Fibroblast of pulmonary artery (primary cell): ENCODE results near the gene RABAC1.

Source experiments
- DNase-seq: peaks from one replicate; pipeline ENCODE4 v3.0.0-alpha.2; 2010; ENCODE audit warnings: low read depth
- H3K4me3 ChIP-seq: replicated peaks from 2 replicates; pipeline ENCODE4 v1.5.1; 2011; ENCODE audit warnings: low read depth, mild to moderate bottlenecking, control low read depth, low read length, moderate library complexity
- TF ChIP-seq, protein P1 (sequence below): IDR thresholded peaks from 2 replicates; pipeline ENCODE4 v1.5.1; 2011; ENCODE audit warnings: mild to moderate bottlenecking, control low read depth, low read length, inconsistent platforms; ENCODE audit errors: missing control alignments

Gene RABAC1

DNA sequence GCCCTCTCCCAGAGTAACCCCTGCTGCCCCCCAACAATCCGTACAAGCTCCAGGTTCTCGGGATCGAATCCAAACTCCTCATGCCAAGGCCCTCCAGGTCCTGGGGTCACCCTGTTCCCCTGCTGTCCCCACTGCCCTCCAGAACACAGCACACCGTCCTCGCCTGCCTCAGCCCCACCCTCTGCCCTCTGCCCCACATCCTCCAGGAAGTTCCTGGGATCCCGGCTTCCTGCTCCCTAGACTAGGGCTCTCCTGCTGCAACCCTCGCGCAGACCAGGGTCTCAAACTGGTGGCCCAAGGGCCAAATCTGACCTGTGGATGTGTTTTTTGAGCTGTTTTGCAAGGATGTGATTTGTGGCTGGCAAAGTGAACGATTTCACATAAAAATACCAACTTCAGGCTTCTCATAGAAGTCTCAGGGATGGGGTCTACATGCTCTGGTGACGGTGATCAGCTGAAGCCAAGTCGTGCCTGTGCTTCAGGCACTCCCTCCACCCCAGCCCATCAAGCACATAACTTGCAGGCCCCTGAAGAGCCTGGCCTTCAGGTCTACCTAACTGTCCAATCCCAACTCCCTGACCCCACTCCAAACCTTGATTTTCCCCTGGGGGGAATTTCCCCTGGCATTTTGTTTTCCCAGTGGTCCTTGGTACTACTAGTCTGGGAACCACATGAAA lies 1.8 kb downstream of the RABAC1 start:
- DNase-seq = no peak
- peak overlapping the region; percentile 93 for H3K4me3 ChIP-seq
- TF ChIP-seq, protein P1, sequence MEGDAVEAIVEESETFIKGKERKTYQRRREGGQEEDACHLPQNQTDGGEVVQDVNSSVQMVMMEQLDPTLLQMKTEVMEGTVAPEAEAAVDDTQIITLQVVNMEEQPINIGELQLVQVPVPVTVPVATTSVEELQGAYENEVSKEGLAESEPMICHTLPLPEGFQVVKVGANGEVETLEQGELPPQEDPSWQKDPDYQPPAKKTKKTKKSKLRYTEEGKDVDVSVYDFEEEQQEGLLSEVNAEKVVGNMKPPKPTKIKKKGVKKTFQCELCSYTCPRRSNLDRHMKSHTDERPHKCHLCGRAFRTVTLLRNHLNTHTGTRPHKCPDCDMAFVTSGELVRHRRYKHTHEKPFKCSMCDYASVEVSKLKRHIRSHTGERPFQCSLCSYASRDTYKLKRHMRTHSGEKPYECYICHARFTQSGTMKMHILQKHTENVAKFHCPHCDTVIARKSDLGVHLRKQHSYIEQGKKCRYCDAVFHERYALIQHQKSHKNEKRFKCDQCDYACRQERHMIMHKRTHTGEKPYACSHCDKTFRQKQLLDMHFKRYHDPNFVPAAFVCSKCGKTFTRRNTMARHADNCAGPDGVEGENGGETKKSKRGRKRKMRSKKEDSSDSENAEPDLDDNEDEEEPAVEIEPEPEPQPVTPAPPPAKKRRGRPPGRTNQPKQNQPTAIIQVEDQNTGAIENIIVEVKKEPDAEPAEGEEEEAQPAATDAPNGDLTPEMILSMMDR = no peak

- H3K4me3 ChIP-seq = no peak overlapping the region
- TF ChIP-seq, protein P1 = no peak
- DNase-seq = no peak
Measured at GRCh38 chr19:41956621-41957020, 2.5 kb downstream of the RABAC1 start.

DNA sequence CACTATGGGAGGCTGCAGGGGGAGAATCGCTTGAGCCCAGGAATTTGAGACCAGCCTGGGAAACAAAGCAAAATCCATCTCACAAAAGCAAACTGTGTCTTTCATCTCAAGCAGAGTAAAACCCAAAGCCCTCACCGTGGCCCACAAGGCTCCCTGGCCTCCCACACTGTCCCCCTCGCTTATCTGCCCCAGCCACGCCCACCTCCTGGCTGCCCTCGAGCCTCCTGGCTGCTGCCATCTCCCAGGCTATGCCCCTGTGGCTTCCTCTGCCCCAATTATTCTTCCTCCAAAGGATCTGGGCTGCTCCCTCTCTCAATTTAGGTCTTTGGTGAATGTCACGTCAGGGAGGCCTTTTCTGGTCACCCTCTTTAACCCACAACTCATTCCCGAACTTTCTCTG lies 3.6 kb downstream of the RABAC1 start:
- TF ChIP-seq, protein P1 = no peak
- no peak for DNase-seq
- H3K4me3 ChIP-seq = no peak overlapping the region

- no peak overlapping the region for H3K4me3 ChIP-seq
- peak; percentile 74 for DNase-seq
- TF ChIP-seq, protein P1 = peak; percentile 100
Measured at GRCh38 chr19:41951686-41952172, 7.4 kb downstream of the RABAC1 start.

DNA sequence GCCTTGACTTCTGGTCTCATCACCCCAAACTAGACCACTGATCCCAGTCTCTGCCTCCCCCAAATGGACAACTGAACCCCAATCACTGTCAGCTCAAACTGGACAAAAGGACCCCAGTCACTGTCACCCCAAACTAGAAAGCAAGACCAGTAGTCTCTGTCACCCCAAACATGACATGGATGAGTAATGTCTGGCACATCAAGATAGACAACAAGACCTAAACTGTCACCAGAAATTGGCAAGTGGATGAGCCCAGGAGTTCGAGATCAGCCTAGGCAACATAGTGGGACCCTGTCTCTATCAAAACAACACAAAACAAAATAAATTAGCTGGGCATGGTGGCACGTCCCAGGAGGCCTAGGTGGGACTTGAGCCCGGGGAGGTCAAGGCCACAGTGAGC lies 12.0 kb downstream of the RABAC1 start:
- no peak overlapping the region for H3K4me3 ChIP-seq
- TF ChIP-seq, protein P1 = no peak
- no peak for DNase-seq

- TF ChIP-seq, protein P1 = no peak
Measured at GRCh38 chr19:41945135-41945766, 13.9 kb downstream of the RABAC1 start.

GRCh38 chr19:41944336-41944735 lies 14.8 kb downstream of the RABAC1 start:
- no peak overlapping the region for H3K4me3 ChIP-seq
- DNase-seq = no peak
- TF ChIP-seq, protein P1 = no peak

More at GRCh38 chr19:41945135-41945766, 13.9 kb downstream of the RABAC1 start:
- H3K4me3 ChIP-seq = no peak overlapping the region
- DNase-seq = no peak
